ENCODE measurements around the gene ANAPC4. TPM values are rescaled to one million over a fixed set of nuclear protein-coding genes. Genes with fewer than 3 reads are reported as not detected.

The ANAPC4 gene
- total RNA-seq, 1 experiment from 2014 or later: 42.8 TPM

- Histone ChIP-seq H3K36me3 (ENCODE audit: insufficient read depth, low read length, poor library complexity, severe bottlenecking) (peaks cover 16% of the 10 kb centered on the region), H3K9me3 (ENCODE audit: low read depth, low read length, poor library complexity, severe bottlenecking) (no peaks in the 10 kb centered on the region), H3K4me3 (ENCODE audit: low read depth, low read length, poor library complexity, severe bottlenecking) (no peak overlapping the region), H3K27ac (ENCODE audit: low read depth, low read length, poor library complexity, severe bottlenecking) (no peak overlapping the region), H3K4me1 (ENCODE audit: insufficient read depth, low read length, poor library complexity, severe bottlenecking) (no peaks in the 10 kb centered on the region), H3K27me3 (replicated peaks; ENCODE audit: insufficient read depth, low read depth, low read length, poor library complexity) (no peaks in the 10 kb centered on the region)
- CTCF ChIA-PET: no interaction called here
- POLR2A ChIA-PET (ENCODE audit: low non-redundant PET): no interaction called here
- intact Hi-C loops (cut with micrococcal nuclease; ENCODE audit: unreplicated experiment): no loop called here
- no peak for DNase-seq (ENCODE audit: low spot score)
- no peak for TF ChIP-seq EZH2 (IDR thresholded peaks at IDR 0.05; ENCODE audit: borderline replicate concordance, low read depth, low read length, poor library complexity, severe bottlenecking)
- no peak for TF ChIP-seq CTCF (conservative IDR thresholded peaks at IDR 0.05; ENCODE audit: low read depth, low read length)
- no TSS peak for BruUV-seq (replicated peaks)
These were observed 43.9 kb downstream of the ANAPC4 start for GRCh38 chr4:25420931-25421330.

- DNase-seq (ENCODE audit: low spot score): no peak
- ChIA-PET CTCF (no interaction called here), POLR2A (ENCODE audit: low non-redundant PET) (no interaction called here)
- Histone ChIP-seq H3K4me1 (ENCODE audit: insufficient read depth, low read length, poor library complexity, severe bottlenecking) (no peaks in the 10 kb centered on the region), H3K27me3 (replicated peaks; ENCODE audit: insufficient read depth, low read depth, low read length, poor library complexity) (no peaks in the 10 kb centered on the region), H3K9me3 (ENCODE audit: low read depth, low read length, poor library complexity, severe bottlenecking) (no peaks in the 10 kb centered on the region), H3K27ac (ENCODE audit: low read depth, low read length, poor library complexity, severe bottlenecking) (no peak overlapping the region), H3K36me3 (ENCODE audit: insufficient read depth, low read length, poor library complexity, severe bottlenecking) (peaks cover 16% of the 10 kb centered on the region), H3K4me3 (ENCODE audit: low read depth, low read length, poor library complexity, severe bottlenecking) (no peak overlapping the region)
- BruUV-seq (replicated peaks): no TSS peak
- intact Hi-C loops (cut with micrococcal nuclease; ENCODE audit: unreplicated experiment): no loop called here
- TF ChIP-seq CTCF (conservative IDR thresholded peaks at IDR 0.05; ENCODE audit: low read depth, low read length): no peak
- TF ChIP-seq EZH2 (IDR thresholded peaks at IDR 0.05; ENCODE audit: borderline replicate concordance, low read depth, low read length, poor library complexity, severe bottlenecking): no peak
These were observed 44.9 kb downstream of the ANAPC4 start for GRCh38 chr4:25421816-25422525.

GRCh38 chr4:25423548-25423947, 46.5 kb downstream of the ANAPC4 start:
- no peaks in the 10 kb centered on the region for H3K27me3 ChIP-seq (replicated peaks; ENCODE audit: insufficient read depth, low read depth, low read length, poor library complexity)
- no peak for TF ChIP-seq EZH2 (IDR thresholded peaks at IDR 0.05; ENCODE audit: borderline replicate concordance, low read depth, low read length, poor library complexity, severe bottlenecking)
- TF ChIP-seq CTCF (conservative IDR thresholded peaks at IDR 0.05; ENCODE audit: low read depth, low read length): no peak
- POLR2A ChIA-PET (ENCODE audit: low non-redundant PET): no interaction called here
- peaks cover 3% of the 10 kb centered on the region for H3K36me3 ChIP-seq (ENCODE audit: insufficient read depth, low read length, poor library complexity, severe bottlenecking)
- intact Hi-C loops (cut with micrococcal nuclease; ENCODE audit: unreplicated experiment): no loop called here
- no peak overlapping the region for H3K27ac ChIP-seq (ENCODE audit: low read depth, low read length, poor library complexity, severe bottlenecking)
- no TSS peak for BruUV-seq (replicated peaks)
- CTCF ChIA-PET: no interaction called here
- H3K4me1 ChIP-seq (ENCODE audit: insufficient read depth, low read length, poor library complexity, severe bottlenecking): no peaks in the 10 kb centered on the region
- H3K9me3 ChIP-seq (ENCODE audit: low read depth, low read length, poor library complexity, severe bottlenecking): no peaks in the 10 kb centered on the region
- no peak overlapping the region for H3K4me3 ChIP-seq (ENCODE audit: low read depth, low read length, poor library complexity, severe bottlenecking)
- DNase-seq (ENCODE audit: low spot score): no peak
